ENCODE measurements around the gene UBE2R2.

The UBE2R2 gene

GRCh38 chr9:33942471-33943083 is 125.6 kb downstream of the UBE2R2 start:
- H3K4me1 ChIP-seq (ENCODE audit: control insufficient read depth, insufficient read depth, low read length) = no peaks in the 10 kb centered on the region
- H3K36me3 ChIP-seq (ENCODE audit: control insufficient read depth in 2 of 2, insufficient read depth in 1 of 2, low read length in 2 of 2) = peaks cover 20 to 80% of the 10 kb centered on the region in 2 experiments; a peak in 2 of 3 replicates
- no peak overlapping the region for H3K4me3 ChIP-seq (ENCODE audit: low read depth, low read length)
- ChIA-PET CTCF (interaction anchor here (0.7 kb wide), 1 partner anchor 15 kb away, joined by 3 read pairs; no protein-coding TSS in a partner anchor), POLR2A (no interaction called here)
- H3K9me3 ChIP-seq (ENCODE audit: control insufficient read depth, insufficient read depth, low read depth, low read length) = no peaks in the 10 kb centered on the region
- no peak for TF ChIP-seq KLF7 (tag by site-specific recombination; IDR thresholded peaks at IDR 0.05; ENCODE audit: borderline replicate concordance)
- TF ChIP-seq ZNF561 (tag by site-specific recombination; IDR thresholded peaks at IDR 0.05; ENCODE audit: borderline replicate concordance) = no peak
- TF ChIP-seq ZBTB8A (tag by site-specific recombination; IDR thresholded peaks at IDR 0.05) = no peak
- no peak for TF ChIP-seq ZSCAN4 (tag by site-specific recombination; IDR thresholded peaks at IDR 0.05)
- TF ChIP-seq ZNF211 (tag by site-specific recombination; IDR thresholded peaks at IDR 0.05; ENCODE audit: low read depth) = no peak
- H3K27ac ChIP-seq (ENCODE audit: extremely low read depth, low read depth, low read length) = no peak overlapping the region

GRCh38 chr9:33943389-33943788 is 126.4 kb downstream of the UBE2R2 start:
- Histone ChIP-seq H3K4me1 (ENCODE audit: control insufficient read depth, insufficient read depth, low read length) (no peaks in the 10 kb centered on the region), H3K27ac (ENCODE audit: extremely low read depth, low read depth, low read length) (no peak overlapping the region), H3K36me3 (ENCODE audit: control insufficient read depth in 2 of 2, insufficient read depth in 1 of 2, low read length in 2 of 2) (peaks cover 17 to 82% of the 10 kb centered on the region in 2 experiments), H3K4me3 (ENCODE audit: low read depth, low read length) (no peak overlapping the region), H3K9me3 (ENCODE audit: control insufficient read depth, insufficient read depth, low read depth, low read length) (no peaks in the 10 kb centered on the region)
- POLR2A ChIA-PET = no interaction called here
- CTCF ChIA-PET = interaction anchor here (0.7 to 1.5 kb wide), 3 partner anchors 20 to 439 kb away, joined by 3 to 10 read pairs (median 4); no protein-coding TSS in a partner anchor
- TF ChIP-seq ZSCAN30 (tag by site-specific recombination; IDR thresholded peaks at IDR 0.05) (no peak), ZNF133 (tag by site-specific recombination; IDR thresholded peaks at IDR 0.05) (no peak), YY1 (tag by site-specific recombination; IDR thresholded peaks at IDR 0.05) (no peak), ZNF677 (tag by site-specific recombination; IDR thresholded peaks at IDR 0.05) (no peak), ZNF10 (tag by site-specific recombination; IDR thresholded peaks at IDR 0.05) (no peak), ZFP41 (tag by site-specific recombination; IDR thresholded peaks at IDR 0.05; ENCODE audit: borderline replicate concordance) (no peak), ZNF138 (tag by site-specific recombination; IDR thresholded peaks at IDR 0.05; ENCODE audit: borderline replicate concordance) (no peak), ZBTB1 (tag by site-specific recombination; IDR thresholded peaks at IDR 0.05) (no peak), ZNF211 (tag by site-specific recombination; IDR thresholded peaks at IDR 0.05; ENCODE audit: low read depth) (no peak), ZNF274 (IDR thresholded peaks at IDR 0.05; ENCODE audit: low read length) (no peak), ZNF274 (tag by site-specific recombination; IDR thresholded peaks at IDR 0.05; ENCODE audit: borderline replicate concordance) (no peak), ZNF23 (tag by site-specific recombination; IDR thresholded peaks at IDR 0.05; ENCODE audit: borderline replicate concordance) (no peak), ZBTB44 (tag by site-specific recombination; IDR thresholded peaks at IDR 0.05) (no peak), BCL11A (tag by site-specific recombination; IDR thresholded peaks at IDR 0.05; ENCODE audit: low read depth) (no peak)
- TF ChIP-seq, protein P1, sequence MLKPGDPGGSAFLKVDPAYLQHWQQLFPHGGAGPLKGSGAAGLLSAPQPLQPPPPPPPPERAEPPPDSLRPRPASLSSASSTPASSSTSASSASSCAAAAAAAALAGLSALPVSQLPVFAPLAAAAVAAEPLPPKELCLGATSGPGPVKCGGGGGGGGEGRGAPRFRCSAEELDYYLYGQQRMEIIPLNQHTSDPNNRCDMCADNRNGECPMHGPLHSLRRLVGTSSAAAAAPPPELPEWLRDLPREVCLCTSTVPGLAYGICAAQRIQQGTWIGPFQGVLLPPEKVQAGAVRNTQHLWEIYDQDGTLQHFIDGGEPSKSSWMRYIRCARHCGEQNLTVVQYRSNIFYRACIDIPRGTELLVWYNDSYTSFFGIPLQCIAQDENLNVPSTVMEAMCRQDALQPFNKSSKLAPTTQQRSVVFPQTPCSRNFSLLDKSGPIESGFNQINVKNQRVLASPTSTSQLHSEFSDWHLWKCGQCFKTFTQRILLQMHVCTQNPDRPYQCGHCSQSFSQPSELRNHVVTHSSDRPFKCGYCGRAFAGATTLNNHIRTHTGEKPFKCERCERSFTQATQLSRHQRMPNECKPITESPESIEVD (tag by site-specific recombination; IDR thresholded peaks at IDR 0.05) = no peak
